Measurements from ENCODE around the gene LRRC28.

LRRC28 gene

DNA sequence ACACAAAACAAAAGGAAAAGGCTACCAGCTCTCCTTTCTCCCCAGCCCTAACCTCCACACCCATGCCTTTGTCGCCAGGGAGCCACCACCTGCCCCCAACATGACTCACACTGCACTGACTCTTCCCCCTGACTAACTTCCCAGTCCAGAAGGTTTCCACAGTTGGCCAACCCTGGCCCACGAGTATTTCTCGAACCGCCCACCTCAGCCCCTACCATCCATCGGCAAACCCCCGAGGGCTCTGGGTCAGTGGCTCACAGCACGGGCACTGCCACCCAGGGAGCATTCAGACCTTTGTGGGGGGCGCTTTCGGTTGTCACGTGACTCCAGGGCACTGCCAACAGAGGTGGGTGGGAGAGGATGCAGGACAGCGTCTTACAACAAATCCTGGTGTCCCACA, 152.3 kb downstream of the LRRC28 start:
- DNase-seq: no peak

DNA sequence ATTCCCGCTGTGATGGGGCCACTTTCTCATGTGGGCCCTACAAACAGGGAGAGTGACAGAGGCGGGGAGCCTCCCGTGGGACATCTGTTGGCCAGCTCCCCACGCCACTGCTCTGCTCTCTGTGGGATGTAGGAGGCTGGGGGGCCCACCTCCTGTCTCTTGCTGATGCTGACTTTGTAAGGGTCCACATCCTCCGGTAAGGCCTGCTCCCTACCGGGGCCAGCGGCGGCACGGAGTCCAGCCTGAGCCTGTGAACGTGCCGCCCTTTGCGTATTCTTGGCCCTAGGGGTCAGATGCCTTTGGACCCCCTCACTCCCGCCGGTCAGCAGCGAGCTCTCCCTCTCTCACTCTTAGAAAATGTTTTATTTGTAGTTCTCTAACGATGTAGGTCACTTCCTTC, 153.2 kb downstream of the LRRC28 start:
- DNase-seq: no peak

DNA sequence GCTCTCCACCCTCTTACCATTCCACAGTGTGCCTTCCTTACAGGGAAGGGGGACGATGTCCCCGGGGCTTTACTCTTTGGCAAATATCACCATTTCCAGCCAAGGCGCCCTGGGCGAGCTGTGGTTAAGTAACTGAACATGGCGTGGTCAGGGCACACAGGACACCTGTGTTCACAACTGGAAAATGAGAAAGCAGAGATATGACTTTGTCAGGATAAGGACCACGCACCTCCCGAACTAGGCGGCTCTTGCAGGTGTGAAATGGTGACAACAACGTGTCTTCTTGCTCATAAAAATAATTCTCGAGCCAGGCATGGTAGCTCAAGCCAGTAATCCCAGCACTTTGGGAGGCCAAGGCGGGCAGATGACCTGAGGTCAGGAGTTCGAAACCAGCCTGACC, 154.8 kb downstream of the LRRC28 start:
- no peak for DNase-seq

DNA sequence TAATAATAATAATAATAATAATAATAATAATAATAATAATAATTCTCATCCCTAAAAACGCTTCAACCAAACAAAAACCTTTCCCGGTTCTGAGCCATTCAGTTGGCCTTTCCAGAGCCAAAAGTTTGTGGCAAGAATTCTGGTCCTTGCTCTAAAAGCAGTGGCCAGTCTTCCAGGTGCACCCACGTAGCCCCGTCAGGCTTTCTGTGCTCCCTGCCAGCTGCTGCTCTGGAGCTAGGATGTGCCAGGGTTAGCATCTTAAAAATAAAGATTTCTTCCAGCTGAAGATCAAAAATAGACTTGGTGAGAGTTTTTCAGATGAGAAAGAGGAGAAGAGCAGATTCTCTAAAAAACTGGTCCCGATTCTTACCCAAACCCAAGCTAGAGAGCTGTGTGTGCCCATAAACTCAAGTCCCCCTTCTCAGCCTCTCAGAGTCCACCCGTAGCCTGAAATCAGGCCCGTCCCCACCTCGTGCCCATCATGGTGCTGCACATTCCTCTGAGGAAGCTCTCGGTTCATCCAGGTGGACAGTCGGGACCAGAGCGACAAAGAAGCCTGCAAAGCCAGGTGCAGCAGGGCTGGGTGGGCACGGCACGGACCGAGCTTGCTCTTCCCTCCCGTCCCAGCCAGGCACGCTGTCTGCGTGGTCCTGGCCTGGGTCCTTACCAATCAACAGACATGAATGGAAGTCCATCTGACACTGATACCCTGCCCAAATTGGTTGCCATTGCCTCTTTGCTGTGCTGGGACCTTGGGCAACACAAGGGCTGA, 155.6 kb downstream of the LRRC28 start:
- DNase-seq: no peak

DNA sequence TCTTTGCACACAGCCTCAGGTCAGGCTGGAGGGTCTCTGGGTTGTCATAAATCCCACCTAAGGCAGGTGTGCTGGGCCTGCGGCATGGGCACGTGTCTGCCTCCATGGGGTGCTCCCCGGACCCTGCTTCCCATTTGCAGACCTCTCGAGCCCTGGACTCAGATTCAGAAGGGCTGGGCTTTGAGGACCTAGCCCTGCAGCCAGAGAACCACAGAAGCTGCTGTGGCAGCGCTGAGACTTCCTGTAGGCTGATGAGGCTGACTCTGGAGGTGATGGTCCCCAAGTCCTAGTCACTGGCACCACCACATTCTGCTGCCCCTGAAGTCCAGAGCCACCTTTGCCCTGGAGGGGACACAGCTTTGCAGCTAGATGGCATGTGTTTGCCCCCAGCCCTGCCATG, 156.4 kb downstream of the LRRC28 start:
- no peak for DNase-seq

DNA sequence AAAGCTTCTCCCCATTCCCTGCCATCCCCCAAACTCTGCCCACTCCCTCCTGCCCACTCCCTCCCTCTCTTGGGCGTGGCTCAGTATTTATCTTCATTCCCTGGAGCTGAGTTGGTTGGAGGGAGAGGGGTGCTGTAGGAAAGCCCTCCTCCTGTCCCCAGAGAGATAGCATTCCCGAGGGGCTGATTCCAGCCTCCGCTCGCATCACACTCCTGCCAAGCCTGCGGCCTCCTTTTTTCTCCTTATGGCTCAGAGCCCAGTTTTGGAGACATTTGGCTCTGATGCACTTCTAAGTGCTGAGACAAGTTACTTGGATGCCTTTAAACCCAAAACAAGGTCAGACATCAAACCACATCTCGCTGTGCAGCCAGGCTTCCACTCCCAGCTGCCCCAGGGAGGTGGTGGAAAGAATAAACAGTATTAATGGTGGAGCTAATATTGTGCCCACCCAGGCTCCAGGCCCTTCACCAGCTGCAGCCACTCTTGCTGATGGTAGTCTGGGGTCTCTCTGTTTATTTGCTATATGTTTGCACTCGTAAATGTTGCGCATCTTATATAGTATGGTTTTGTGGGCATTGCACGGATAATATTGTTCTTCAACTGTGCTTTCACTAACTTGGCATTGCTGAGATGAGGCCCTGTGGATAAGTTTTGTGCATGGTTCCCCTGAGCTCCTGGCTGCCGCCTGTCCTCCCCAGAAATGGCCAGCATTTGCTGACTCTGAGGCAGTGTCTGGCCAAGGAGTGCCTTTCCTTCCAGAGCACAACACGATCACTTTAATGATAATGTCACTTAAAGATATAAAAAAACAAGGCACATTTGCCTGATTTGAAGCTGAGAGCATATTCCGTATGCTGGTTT, 157.2 kb downstream of the LRRC28 start:
- no peak for DNase-seq

DNA sequence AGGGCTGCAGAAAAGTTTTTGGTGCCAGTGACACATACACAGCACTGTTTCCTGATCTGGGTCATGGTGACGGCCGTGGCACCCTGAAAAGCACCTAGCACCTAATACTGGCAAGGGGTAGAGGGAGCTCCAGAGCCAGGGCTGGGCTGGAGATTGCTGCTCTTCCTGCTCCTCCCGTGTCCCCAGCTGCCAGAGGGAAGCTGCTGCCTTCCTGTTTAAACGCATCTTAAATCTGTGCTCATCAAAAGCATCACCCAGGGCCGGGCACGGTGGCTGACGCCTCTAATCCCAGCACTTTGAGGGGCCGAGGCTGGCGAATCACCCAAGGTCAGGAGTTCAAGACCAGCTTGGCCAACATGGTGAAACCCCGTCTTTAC, 157.8 kb downstream of the LRRC28 start:
- no peak for DNase-seq

DNA sequence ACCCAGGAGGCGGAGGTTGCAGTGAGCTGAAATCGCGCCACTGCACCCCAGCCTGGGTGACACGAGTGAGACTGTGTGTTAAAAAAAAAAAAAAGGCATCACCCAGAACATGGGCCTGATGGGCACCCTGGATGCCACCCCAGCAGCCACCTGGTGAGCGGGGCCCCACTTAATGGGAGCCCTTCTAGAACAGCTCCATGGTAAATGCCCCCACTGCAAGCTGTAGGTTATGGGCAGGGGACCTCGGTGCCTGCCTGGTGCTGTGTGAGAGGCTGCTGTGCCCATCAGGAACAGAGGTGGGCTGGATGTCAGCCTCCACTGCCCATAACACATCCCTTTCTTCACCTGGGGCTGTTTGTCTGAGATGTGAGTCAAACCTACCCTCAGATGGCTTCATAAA, 158.3 kb downstream of the LRRC28 start:
- DNase-seq: no peak

DNA sequence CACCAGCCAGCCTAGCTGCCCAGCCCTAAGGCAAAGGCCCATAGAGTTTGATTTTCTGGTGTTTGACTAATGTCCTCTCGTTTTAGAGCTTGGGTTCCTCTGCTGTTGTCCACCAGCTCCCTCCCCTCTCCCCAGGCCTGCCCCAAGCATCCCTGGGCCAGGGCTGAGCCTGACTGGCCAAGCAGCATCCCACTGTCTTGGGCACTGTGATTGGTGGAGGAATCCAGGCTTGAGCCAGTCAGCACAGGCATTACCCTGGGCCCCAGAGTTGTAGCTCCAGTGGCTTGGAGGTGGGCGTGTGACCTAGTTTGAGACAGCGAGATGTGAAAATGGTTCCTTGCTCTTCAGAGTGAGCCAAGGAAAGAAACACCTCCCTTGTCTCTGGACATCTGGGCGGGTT, 159.2 kb downstream of the LRRC28 start:
- DNase-seq: no peak

DNA sequence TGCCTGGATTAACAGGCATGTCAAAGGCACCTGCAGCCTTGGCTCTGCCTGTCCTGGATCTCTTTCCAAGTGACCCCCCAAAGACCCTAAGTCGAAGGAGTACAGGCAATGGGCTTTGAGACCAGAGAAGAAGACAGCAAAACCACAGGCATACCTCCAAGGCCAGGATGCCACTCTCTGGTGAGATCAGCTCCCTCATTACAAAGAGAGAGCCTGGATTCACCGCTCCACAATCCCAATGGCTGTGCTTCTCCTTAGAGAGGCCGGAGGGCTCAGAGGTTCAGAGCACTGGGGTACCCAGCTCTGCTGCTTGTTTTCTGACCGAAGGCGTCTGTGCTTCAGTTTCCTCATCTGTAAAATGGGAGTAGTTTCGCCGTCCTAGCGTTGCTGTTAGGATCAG, 160.0 kb downstream of the LRRC28 start:
- no peak for DNase-seq

DNA sequence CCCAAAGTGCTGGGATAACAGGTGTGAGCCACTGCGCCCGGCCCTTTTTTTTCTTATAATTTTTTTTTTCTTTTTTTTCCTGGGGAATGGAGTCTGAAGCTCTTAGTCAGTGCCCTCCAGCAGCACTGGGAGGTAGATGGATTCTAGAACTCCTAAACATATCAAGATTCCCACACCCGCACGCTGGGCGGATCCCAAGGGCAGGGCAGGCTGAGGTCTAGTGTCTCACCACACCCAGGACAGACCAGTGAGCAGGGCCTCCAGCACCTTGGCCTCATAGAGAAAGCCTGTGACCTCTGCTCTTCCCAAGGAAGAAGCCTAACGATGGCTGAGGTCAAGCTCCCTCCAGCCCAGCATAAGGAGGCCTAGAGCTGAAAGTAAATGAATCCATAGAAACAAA, 160.8 kb downstream of the LRRC28 start:
- DNase-seq: no peak

DNA sequence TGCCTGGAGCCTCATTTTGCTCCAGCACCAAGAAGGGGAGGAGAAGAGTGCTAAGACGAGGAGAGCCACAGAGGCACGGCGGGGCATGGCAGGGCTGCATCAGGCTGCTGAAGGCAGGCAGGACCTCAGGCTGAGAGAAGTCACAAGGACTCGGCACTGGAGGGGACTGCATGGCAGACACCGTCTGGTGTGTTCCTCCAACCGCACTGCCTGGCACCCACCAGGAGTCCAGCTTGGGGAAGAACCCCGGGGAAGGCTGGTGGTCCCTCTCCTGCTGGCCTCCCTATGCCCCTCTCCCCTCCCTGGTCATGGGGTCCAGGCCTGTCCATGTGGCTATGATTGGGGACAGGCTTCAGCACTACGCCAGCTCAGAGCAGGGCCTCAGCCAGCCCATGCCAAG, 161.3 kb downstream of the LRRC28 start:
- no peak for DNase-seq

DNA sequence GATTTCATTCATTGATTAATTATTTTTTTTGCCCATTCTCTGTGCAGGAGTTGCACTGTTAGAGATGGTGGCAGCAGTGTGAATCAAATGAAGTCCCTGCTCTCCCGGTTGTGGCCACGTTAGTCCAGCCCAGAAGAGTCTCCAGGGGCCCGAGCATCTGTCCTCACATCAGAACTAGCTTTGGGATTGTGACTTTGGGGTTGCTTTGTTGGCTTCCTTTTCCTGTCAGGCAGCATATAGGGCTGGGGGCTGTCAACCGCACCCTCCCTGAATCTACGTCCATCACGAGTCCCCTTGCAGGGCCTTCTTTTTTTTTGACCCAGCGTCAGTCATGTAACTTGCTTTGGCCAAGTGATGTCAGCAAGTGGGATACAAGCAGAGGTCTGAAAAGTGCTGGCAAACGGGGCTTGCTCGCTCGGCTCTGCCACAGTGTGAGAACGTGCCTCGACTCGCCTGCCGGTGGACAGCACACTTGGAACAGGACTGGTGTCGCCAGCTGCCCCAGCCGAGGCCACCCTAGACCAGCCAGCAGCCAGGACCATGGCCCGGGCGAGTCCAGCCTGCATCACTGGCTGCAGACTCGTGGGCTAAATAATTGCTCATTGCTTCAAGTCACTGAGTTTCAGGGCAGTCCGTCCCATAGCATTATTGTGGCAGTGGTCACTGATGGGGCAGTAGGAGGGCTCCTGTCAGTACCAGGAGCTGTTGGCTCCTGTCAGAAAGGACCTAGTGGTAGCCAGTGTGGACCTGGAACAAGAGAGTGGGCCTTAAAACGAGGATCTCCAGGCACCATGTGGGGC, 162.9 kb downstream of the LRRC28 start:
- no peak for DNase-seq

DNA sequence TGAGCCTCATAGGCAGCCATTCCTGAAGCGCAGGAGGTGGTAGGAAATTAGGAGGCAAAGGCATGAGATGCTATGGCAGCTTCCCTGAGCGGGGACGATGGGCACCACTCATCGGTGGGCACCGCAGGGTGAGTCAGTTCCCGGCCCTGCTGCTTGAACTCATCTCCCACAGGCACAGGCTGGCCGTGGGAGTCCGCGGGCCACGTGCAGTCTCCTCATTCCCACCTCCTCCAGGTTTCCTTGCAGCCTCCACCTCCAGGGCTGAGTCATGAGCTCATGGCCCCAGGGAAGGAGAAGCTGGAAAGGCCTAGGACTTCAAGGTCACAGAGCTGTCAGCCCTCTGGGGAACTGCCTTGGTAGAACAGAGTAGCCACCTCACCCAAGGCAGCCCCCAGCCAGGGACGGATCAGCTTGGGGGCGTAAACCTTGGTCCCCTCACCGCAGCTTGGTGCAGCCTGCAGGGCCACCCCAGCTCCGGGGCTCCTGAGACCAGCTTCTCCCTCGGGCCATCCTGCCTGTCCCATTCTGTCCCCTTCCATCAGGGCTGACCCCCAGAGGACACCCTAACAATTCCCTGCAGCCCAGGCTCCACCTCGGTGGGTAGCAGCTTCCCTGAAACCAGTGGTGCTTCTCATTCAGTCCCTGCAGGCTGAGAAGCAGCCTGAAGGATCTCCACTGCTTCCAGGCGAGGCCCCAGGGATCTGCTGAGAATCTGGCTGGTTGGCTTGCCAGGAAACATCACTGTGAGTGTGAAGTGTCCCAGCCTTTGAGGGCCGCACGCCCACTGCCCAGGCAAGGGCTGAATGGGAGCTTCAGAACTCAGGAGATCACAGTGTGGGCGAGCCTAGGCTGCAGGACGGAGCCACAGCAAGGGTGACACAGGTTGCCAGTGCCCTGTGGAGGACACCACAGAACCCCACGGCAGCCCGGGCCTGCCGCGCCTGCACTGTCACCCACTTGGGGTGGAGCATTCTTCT, 163.8 kb downstream of the LRRC28 start:
- no peak for DNase-seq

DNA sequence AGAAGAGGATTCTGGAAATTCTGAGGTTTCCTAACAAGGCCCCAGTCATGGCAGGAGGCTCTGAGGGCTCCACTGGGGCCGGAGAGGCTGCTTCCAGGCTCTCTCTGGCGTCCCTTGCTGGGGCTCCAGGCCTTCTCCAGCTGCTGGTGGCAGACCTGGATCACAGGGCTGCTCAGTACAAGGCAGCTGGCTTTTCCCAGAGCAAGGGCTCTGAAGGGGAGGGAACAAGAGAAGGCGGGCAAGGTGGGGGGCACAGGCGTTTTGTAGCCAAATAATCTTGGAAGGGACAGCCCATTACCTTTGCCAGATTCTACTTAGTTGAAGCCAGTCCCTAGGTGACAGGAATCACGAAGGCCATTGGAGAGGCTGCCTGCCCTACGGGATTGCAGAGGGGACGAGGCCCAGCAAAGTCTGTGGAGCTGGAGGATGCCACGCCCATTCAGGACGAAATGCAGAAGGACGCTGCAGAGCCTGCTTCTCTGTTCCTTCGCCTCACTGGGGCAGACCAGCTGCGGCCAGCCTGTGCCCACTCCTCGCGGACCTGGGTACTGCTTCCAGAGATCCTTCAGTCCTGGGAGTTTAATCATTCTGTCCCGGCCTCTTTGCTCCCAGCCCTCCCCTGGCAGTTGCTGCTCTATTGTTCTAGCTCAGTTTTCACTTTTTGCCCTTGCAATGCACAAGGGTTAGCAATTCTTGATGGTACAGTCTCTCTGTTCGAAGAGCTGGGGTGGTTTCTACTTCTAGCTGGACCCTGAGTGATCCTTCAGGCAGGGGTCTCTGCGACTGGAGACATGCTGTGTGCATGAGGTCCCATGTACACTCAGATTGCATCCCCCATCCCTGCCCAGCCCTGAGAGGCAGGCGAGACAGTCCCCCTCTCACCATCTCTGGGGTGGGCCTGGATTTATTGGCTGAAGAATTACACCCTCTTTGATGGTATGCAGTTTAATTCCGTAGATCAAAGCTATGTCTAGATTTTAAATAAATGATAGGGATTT, 165.2 kb downstream of the LRRC28 start:
- DNase-seq: no peak

DNA sequence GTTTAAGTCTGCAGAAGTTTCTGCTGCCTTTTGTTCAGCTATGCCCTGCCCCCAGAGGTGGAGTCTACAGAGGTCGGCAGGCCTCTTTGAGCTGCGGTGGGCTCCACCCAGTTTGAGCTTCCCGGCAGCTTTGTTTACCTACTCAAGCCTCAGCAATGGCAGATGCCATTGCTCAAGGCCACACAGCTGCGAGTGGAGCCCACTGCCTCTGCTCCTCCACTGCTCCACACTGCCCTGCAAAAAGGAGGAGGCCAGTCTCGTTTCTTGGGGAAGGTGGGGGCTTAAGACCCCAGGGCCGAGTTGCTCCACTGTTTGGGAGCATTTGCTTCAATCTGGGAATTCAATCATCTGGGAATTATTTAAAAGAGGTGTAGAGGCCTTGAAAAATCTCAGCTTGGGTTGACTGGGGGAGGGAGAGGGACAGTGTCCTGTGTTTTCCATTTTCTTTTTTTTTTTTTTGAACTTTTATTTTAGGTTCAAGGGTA, 169.9 kb downstream of the LRRC28 start:
- no peak for DNase-seq

DNA sequence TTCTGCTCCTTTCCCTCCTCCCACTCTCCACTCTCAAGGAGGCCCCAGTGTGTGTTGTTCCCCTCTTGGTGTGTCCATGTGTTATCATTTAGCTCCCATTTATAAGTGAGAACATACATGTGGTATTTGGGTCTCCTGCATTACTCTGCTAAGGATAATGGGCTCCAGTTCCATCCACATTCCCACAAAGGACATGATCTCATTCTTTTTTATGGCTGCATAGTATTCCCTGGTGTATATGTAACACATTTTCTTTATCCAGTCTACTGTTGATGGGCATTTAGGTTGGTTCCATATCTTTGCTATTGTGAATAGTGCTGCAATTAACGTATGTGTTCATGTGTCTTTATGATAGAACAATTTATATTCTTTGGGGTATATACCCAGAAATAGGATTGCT, 170.5 kb downstream of the LRRC28 start:
- no peak for DNase-seq

DNA sequence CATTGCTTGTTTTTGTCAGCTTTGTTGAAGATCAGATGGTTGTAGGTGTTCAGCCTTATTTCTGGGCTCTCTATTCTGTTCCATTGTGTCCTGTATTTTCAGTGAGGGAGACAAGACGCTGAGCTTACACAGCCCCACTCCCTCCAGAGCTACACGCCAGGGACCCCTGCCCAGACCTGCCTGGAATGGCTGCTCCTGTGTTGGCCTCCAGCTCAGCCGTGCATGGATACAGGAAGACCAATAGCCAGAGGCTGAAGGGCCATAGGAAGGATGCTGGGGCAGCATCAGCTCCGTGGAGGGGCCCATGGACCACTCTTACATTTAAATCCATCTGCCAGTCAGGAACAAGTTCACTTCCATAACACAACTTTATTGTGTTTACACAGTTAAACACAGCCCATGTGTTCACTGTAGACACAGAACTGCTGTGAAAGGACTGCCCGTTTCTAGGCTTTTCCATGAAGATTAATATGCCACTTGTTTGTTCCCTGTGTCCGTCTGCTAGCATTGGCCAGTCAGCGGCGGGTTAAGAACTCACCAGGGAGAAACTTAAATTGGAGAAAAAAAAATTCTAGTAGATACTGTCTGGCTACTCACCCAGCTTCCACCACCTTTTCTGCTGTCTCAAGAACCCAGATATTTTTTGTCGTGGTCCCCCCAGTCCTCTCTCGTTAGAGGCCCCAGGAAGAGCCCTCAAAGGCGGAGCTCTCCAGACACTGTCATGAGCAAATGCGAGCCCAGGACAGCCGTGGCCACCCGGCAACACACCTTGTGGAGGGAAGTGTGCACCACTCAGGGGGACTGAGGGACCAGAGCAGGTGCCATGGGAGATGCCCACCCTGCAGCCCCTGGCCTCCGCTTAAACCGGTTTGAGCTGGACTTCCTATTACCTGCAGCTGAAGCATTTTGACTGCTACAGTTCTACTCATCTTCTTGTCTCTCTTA, 172.2 kb downstream of the LRRC28 start:
- no peak for DNase-seq

DNA sequence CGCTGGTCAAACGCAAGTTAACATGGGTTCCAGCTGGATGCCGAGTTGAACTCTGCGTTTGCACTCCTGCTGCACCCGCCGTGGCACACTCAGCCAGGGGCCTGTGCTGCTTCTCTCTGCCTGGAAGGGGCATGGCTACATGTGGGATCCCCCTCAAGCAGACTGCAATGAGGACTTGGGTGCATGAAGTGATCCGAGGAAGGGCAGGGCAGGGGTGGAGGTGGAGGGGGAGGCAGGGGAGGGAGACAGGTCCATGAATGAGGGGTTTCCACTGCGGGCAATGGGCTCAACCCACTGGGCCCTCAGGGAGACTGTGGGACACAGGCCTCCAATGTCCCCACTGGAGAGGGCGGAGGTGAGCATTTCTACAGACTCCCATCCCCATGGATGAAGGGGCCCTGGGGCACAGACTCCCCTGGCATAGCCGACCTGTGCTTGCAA, 172.9 kb downstream of the LRRC28 start:
- no peak for DNase-seq
